Measurements from ENCODE around the gene PTPRD. TPM values are rescaled to one million over a fixed set of nuclear protein-coding genes. Genes with fewer than 3 reads are reported as not detected.
A peak's percentile ranks its signal among the peaks of the same experiment; 100 is the strongest.

The PTPRD gene
- total RNA-seq, 1 experiment from 2014 or later: 32.5 TPM

GRCh38 chr9:8832955-8833354 is 1779.8 kb downstream of the PTPRD start:
- no CpG with 5 or more reads among the region's 1 CpG for WGBS (ENCODE audit: extremely low coverage, insufficient read length, low lambda C conversion rate)
- Histone ChIP-seq H3K9me3 (ENCODE audit: control insufficient read depth, low read depth, low read length) (no peaks in the 10 kb centered on the region), H4K91ac (ENCODE audit: insufficient read length, low read depth, low read length) (no peak overlapping the region), H2AK5ac (ENCODE audit: insufficient read length, low read length) (no peak overlapping the region), H3K4me2 (ENCODE audit: insufficient read depth, insufficient read length, low read length) (no peak overlapping the region), H3K23me2 (ENCODE audit: insufficient read length, low read depth, low read length, poor library complexity, severe bottlenecking) (no peaks in the 10 kb centered on the region), H2BK20ac (ENCODE audit: low read depth, low read length, poor library complexity, severe bottlenecking) (no peak overlapping the region), H3K18ac (ENCODE audit: insufficient read length, low read depth, low read length) (no peak overlapping the region), H3K9ac (ENCODE audit: extremely low read depth, insufficient read length, low read length) (no peak overlapping the region), H2BK15ac (ENCODE audit: low read depth, low read length) (no peak overlapping the region; the same call in 1 of the 2 replicates), H3K23ac (ENCODE audit: insufficient read length, low read depth, low read length) (no peak overlapping the region), H2BK12ac (ENCODE audit: insufficient read length, low read depth, low read length) (no peak overlapping the region), H2BK5ac (ENCODE audit: insufficient read length, low read length) (peak overlapping the region; percentile 53), H3K79me1 (ENCODE audit: insufficient read depth, low read depth, low read length, poor library complexity, severe bottlenecking) (no peaks in the 10 kb centered on the region), H2AFZ (ENCODE audit: low read length) (no peak overlapping the region), H3K56ac (ENCODE audit: insufficient read length, low read depth, low read length) (no peak overlapping the region), H3K79me2 (ENCODE audit: insufficient read depth, low read length) (no peaks in the 10 kb centered on the region), H3K4me1 (ENCODE audit: insufficient read depth, low read length) (no peaks in the 10 kb centered on the region; the same call in 1 of the 2 replicates), H4K20me1 (ENCODE audit: control insufficient read depth, insufficient read depth, insufficient read length) (no peaks in the 10 kb centered on the region), H3K4ac (ENCODE audit: low read depth, low read length) (no peak overlapping the region), H3T11ph (ENCODE audit: low read length) (no peak overlapping the region), H4K5ac (ENCODE audit: insufficient read length, low read depth, low read length) (no peak overlapping the region), H4K8ac (replicated peaks; ENCODE audit: insufficient read length, low read depth, low read length) (no peak overlapping the region), H3K27ac (ENCODE audit: insufficient read length, low read depth, low read length) (no peak overlapping the region), H3K27me3 (ENCODE audit: insufficient read depth, low read length) (no peaks in the 10 kb centered on the region), H3K14ac (ENCODE audit: insufficient read depth, low read length) (no peak overlapping the region), H2BK120ac (ENCODE audit: low read depth, low read length, poor library complexity, severe bottlenecking) (no peak overlapping the region)
- Mint-ChIP-seq H3K4me1 (peaks cover 11 to 31% of the 10 kb centered on the region in 2 experiments), H3K27me3 (ENCODE audit: low read depth) (no peaks in the 10 kb centered on the region), H3K36me3 (ENCODE audit: insufficient read depth in 1 of 3, low read depth in 3 of 3) (peaks cover 0 to 8% (median 0%) of the 10 kb centered on the region in 3 experiments; a peak in 3 of 7 replicates), H3K4me3 (no peak overlapping the region), H3K9me3 (no peaks in the 10 kb centered on the region), H3K27ac (no peak overlapping the region; a peak in 1 of 7 replicates)
- no peak for DNase-seq
- TF ChIP-seq CTCF (conservative IDR thresholded peaks at IDR 0.05): no peak

Data from H9 (cell line).